GM18526 (cell line): ENCODE data around the gene KRT25.

ENCODE experiments used
- POLR2A ChIP-seq: IDR thresholded peaks from 3 replicates; pipeline ENCODE4 v1.6.1; 2011; ENCODE audit not compliant: insufficient read length; ENCODE audit errors: extremely low read depth

The KRT25 gene

DNA sequence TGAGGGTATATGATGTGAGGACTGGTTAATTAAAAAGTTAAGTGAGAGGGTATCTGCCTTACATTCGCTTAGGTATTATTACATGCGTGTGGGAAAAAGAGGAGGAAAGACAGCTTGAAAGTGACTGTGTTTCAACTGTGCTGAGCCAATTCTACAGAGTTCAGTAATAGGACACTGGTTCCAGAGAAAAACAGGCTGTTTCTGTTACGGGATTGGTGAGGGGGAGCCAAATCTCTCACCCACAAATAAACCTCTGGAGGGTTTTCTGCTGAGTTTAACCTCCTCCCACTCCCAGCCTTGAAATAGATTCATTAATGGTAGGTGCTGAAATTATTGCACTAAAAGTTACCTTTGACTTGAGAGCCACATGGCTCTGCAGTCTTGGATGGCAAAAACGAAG lies 20.8 kb upstream of the KRT25 start:
- no peak for TF ChIP-seq POLR2A

DNA sequence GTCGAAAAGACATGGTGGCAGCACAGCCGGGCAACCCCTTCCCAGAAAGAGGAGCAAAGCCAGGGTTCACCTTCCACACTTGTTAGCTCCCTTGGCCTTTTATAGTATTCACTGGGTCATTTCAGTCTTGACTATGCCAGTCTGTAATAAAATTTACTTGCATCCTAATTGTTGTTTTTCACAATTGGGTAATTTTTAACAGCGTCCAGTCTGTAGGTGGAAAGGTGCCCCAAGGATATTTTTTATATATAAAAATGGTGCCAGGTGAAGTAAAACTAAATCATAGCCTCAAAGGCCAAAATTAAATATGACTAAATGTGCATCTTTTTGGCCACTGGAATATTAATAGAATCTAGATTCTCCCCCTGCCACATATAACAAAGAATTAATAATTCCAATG lies 17.0 kb upstream of the KRT25 start, which contains the start of gene KRT26:
Gene KRT26, minus strand, starts transcription at position 101 of the 400 bp plus-strand sequence. Its CDS starts 88 bp downstream, at position 13.
- no peak for TF ChIP-seq POLR2A

DNA sequence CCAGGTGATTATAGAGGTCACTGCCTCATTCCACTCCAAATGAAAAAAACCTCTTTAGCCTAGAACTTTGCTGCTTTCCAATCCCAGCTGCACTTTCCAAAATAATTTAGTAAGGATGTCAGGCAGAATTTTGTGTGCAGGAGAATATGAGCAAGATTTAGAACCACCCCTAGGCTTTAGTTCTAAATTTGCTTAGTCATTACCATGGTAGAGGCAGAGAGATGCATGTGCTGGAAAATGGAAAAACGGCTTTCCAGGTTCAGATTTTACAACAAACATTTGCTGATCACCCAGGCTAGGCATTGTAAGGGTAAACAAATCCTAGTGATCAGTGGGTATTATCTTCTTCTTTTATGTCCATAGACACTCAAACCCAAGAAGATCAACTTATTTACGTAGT lies 10.5 kb upstream of the KRT25 start:
- no peak for TF ChIP-seq POLR2A

DNA sequence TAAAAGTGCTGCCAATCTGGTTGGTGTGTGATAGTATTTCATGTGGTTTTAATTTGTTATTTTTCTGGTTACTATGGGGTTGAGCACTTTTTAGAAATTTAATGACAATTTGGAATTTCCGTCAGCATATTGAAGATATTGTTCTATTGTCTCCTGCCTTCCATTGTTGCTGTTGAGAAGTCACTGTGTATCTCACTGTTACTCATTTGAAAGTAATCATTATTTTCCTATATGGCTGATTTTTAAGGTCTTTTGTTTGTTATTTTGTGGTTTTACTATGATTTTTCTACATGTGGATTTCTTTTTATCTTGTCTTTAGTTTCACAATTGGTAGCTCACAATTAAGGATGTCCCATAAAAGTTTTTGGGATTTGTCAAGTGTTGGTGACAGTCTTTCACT lies 8.6 kb upstream of the KRT25 start:
- no peak for TF ChIP-seq POLR2A

DNA sequence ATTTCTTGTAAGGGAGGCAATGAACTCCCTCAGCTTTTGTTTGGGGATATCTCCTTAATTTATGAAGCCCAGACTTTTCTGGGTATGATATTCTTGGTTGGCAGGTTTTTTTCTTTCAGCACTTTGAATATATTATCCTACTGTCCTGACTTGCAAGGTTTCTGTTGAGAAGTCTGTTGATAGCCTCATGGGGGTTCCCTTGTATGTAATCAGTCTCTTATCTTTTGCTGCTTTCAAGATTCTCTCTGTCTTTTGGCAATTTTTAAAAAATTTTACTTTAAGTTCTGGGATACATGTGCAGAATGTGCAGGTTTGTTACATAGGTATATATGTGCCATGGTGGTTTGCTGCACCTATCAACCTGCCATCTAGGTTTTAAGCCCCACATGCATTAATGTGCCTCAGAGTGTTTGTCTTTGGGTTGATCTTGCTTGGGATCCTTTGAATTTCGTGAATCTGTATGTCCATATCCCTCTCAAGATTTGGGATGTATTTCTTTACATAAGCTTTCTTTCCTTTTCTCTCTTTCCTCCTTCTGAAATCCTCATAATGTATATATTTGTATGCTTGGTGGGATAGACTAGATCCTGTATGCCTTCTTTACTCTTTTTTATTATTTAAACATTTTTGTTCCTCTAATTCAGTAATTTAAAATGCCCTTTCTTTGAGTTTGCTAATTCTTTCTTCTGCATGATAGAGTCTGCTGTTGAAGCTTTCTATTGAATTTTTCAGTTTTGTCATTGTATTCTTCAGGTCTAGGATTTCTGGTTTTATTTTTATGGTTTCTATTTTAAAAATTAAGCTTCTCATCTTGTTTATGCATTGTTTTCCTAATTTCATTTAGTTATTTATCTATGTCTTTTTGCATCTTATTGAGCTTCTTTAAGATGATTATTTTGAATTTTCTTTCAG lies 5.2 kb upstream of the KRT25 start:
- TF ChIP-seq POLR2A, result no peak

DNA sequence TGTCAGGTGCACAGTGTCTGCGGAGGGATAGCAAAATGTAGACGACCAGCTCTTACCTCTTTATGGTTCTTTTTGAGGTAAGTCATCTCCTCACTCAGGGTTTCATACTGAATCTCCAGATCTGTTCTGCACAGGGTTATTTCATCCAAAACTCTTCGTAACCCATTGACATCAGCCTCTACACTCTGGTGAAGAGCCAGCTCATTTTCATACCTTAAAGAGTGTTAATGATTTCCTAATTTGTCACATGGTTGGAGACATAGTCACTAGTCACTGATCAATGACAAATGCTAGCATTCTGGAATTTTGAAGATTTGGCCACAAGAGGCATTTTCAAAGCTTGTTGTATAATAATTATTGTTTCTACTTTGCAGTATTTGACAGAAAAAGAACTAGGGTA lies 1.3 kb downstream of the KRT25 start:
- TF ChIP-seq POLR2A, result no peak

DNA sequence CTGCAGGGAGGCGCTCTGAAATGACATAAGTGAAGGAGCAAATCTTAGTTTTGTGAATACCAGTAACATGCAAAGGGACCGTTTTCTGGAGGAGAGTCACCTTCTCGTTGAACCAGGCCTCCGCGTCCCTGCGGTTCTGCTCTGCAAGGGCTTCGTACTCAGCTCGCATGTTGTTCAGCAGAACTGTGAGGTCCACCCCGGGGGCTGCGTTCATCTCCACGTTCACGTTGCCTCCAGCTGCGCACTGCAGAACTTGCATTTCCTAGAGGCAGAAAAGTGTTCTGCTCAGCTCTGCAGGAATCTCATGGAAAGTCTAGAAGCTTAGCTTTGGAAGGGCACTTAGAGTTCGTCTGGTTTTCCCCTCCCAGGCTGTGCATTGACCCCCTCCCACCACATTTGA lies 4.1 kb downstream of the KRT25 start:
- no peak for TF ChIP-seq POLR2A

DNA sequence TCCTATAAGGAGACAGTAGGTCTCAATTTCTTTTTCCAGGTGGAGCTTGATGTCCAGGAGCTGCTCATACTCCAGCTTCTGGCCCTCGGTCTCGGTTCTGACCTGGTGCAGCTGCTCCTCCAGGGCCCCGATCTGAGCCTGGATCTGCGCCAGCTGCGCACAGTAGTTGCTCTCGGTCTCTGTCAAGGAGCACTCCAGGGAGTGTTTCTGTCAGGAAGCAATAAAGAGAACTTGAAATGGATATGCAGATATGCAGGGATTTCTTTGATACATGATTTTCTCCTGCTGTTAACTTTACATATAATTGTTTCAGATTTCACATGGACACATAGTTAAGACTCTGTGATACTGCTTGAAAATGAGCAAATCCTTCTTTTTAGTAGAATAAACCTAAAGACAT lies 4.7 kb downstream of the KRT25 start:
- TF ChIP-seq POLR2A, result no peak

DNA sequence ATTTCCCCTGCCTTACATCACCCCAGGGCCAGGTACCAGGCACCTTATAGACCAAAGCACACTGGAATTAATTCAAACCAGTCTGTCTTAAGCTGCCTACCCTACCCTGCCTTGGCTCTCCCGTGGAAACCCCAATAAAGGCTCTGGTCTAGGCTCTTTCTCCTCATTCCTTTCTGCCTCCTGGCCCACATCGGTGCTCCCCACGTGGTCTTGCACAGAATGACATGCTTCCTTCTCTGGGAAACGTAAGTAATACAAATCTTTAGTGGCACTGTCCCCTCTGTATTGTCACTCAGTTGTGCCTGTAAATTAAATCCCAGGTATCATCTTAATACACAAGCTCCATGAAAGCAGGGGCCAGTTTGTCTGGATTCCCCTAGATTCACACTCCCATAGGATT lies 16.6 kb downstream of the KRT25 start:
- TF ChIP-seq POLR2A, result no peak

DNA sequence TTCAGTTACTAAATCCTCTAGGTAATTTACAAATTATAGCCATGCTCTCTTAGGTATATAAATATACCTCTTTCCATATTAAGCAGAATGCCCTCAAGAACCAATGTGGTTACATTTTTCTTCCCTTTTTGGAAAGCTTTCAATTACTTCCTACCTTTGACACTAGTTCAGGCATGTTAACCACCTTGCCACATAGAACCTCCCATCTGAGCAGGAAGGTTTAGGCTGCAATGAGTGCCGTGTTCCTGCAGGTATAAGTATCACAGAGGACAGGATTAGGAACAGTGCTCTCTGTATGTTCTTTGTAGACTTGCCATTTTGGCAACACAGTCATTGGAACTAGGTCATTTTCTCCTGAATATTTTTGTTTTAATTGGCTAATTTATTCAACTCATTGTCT lies 20.1 kb downstream of the KRT25 start:
- no peak for TF ChIP-seq POLR2A

DNA sequence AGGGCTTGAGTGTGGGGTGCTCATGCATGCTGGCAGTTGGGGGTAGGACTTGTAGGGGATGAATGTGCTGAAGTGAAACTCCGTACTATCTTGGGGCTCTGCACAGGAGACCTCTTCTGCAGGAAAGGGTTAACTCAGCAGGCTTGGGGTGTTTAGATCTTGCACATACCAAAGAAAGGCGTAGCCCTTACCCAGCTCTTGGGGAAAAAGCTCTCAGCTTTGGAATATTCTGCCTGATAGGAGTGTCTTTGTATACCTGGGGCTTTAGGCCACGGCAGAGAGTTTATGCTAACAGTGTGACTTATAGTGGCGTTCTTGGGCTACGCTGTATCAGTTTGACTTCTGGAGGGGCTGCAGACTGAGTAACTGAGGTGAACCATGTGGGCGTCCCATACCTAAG lies 21.1 kb downstream of the KRT25 start:
- TF ChIP-seq POLR2A, result no peak

DNA sequence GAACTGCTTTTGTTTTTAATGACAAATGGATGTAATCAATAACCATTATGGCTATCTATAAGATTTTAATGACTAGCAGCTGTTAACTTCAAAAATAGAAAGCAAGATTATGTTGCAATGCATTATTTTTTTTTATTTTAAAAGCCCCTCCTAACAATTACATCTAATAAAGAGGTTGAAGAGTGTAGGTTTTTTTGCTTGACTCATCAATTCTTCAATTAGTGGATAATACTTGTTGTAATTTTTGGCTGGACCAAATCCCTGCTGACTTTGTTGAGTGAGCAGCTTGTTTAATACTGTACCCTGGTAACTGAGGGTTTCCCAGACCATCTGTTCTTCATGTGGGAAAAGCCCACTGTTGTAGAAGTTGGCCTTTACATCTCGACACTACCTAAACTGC lies 24.2 kb downstream of the KRT25 start:
- TF ChIP-seq POLR2A, result no peak

DNA sequence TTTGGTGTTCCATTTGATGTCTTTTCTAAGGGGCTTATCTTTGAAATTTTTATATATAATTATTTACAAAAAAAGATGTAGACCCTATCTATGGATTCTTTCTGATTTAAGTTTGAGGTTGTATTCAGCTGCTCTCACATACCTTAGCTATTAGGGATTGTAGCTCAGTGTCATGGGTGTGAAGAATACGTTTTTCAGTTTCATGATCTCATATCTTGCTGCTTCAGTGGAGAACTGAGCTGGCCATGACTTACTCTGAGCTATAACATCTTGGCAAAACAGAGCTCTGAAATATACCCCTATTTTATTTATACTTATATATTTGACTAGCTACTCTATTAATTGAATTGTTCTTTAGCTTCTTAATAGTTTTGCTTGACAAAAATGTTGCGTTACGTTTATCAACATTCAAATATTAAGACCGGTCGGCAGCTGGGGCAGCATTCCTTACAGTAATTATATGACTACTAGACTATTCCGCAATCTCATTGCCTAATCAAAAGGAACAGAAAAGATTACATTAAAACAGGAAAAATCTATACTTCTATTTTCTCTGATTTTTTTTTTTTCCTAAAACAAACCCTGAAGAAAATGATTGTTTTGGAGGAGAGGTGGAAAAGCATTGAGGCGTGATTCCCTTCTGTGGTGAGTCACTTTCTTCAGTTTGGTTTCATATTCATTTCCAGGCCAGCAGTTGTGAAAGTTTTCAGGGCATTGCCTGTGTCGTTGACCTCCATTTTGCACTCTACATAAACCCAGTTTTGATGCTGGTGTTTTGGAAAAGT lies 27.5 kb downstream of the KRT25 start:
- no peak for TF ChIP-seq POLR2A

DNA sequence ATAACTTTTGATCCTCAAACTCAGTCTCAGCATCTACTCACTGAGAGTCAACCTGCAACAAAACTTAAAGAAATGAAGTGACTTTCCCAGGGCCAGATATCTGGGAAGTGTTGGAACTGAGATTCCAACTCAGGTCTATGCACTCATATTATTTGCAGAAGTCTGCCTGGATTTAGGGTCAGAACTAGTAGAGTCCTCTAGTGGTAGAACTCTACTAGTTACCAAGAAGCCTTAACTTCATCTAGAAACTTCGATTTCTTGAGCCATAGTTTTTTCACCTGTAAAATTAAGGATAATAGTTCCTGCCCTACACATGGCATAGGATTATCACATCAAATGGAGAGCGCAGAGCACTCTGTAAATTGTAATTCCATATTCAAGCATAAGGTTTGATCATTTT lies 28.2 kb downstream of the KRT25 start:
- no peak for TF ChIP-seq POLR2A

DNA sequence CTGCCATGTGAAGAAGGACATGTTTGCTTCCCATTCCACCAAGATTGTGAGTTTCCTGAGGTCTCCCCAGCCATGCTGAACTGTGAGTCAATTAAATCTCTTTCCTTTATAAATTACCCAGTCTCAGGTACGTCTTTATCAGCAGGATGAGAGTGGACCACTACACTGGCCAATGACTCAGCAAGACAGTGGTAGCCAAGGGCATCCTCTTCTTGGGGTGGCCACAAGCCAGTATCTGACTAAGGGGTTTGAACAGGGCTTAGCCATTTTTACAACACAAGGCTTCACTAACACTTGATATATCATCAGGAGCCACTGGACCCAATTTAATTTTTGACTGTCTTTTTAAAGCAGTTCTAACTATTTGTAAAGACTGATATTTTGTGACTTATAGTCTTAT lies 30.5 kb downstream of the KRT25 start:
- no peak for TF ChIP-seq POLR2A

DNA sequence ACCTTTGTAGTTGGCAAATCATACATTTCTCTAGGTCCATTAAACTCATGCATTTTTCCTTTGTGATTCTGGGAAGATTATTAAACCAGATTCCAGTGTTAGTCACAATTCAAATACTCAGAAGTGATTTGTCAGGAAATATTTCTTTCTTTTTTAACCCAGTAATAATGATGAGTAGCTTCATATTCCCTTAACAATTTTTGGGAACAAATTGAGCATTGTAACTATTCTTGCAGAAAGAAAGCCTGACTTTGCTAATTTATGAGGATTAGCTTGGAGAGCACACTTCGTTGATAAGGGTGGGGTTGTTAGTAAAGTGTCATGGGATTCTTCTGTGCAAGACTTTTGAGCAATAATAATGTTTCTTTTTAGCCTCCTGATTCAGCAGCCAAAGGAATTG lies 32.9 kb downstream of the KRT25 start:
- TF ChIP-seq POLR2A, result no peak

DNA sequence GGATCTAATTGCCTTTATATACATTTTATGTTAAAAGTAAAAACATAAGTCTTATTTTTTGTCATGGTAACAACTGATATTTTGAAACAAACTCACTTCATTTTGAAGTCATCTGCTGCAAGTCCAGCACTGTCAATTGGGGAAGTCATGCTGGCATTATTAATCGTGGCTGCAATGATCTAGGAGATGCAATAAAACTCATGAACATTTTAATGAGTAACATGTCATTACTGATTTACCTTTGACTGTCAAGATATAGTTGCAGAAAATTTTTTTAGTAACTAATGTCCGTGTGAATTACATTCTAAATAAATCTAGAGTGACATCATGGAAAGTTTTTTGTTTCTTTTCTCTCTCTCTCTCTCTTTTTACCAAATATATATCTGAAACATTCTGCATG lies 34.2 kb downstream of the KRT25 start:
- TF ChIP-seq POLR2A, result no peak

DNA sequence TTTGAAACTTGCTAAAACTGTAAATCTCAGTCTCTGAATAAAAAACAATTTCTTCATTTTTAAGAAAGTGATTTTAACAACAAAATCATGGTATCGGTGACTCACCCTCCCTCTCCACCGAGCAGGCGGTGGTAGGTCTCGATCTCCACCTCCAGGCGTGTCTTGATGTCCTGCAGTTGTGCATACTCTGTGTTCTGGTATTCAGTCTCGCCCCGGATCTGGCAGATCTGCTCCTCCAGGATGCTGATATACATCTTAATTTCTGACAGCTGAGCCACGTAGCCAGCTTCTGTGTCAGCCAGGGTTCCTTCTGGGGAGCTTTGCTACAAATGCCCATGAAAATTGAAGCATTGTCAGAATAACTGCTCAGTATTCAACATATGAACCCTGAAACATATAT lies 36.2 kb downstream of the KRT25 start:
- TF ChIP-seq POLR2A, result no peak
